ENCODE data around the gene PER1.
A peak's percentile ranks its signal among the peaks of the same experiment; 100 is the strongest.

The PER1 gene

GRCh38 chr17:8138374-8138671 lies 13.9 kb downstream of the PER1 start:
- no peak for DNase-seq

- no peak for DNase-seq
Observed at GRCh38 chr17:8137645-8138373, 14.4 kb downstream of the PER1 start.

GRCh38 chr17:8133941-8134340 lies 18.3 kb downstream of the PER1 start:
- no peak for DNase-seq

- no peak for DNase-seq
Observed at GRCh38 chr17:8133399-8133798, 18.8 kb downstream of the PER1 start.

- DNase-seq, result no peak
Observed at GRCh38 chr17:8131844-8132441, 20.3 kb downstream of the PER1 start.

- DNase-seq, result no peak
Observed at GRCh38 chr17:8128125-8128784, 23.9 kb downstream of the PER1 start.

GRCh38 chr17:8126491-8127066 lies 25.6 kb downstream of the PER1 start:
- DNase-seq, result peak; percentile 77 to 87

- peak; percentile 69 to 73 for DNase-seq
Observed at GRCh38 chr17:8125947-8126490, 26.2 kb downstream of the PER1 start.

GRCh38 chr17:8125154-8125946 lies 26.9 kb downstream of the PER1 start:
- DNase-seq, result peak; percentile 79 to 80

- peak; percentile 51 to 66 for DNase-seq
Observed at GRCh38 chr17:8124350-8125153, 27.7 kb downstream of the PER1 start.

- peak; percentile 61 to 62 for DNase-seq
Observed at GRCh38 chr17:8123695-8124349, 28.4 kb downstream of the PER1 start, which contains the start of gene HES7. HES7 (minus strand) TSS chr17:8124106; CDS start chr17:8124084, 22 bp downstream.

- no peak for DNase-seq
Observed at GRCh38 chr17:8122924-8123694, 29.1 kb downstream of the PER1 start.

- DNase-seq, result no peak
Observed at GRCh38 chr17:8122422-8122923, 29.7 kb downstream of the PER1 start.

- DNase-seq, result peak; percentile 55 to 84
Observed at GRCh38 chr17:8121681-8122421, 30.4 kb downstream of the PER1 start.

- no peak for DNase-seq
Observed at GRCh38 chr17:8121407-8121680, 30.9 kb downstream of the PER1 start.

GRCh38 chr17:8120520-8121406 lies 31.4 kb downstream of the PER1 start:
- peak; percentile 75 to 85 for DNase-seq

GRCh38 chr17:8119581-8120519 lies 32.4 kb downstream of the PER1 start:
- peak; percentile 85 to 95 for DNase-seq
